ENCODE results near the gene ASTN2.

- TF ChIP-seq CTCF (IDR thresholded peaks at IDR 0.05) = no peak
- TF ChIP-seq POLR2A (IDR thresholded peaks at IDR 0.05) = no peak
These were observed 731.3 kb downstream of the ASTN2 start for GRCh38 chr9:116683535-116683934.

All from right lobe of liver (tissue), 4 donors.